Fibroblast of lung (primary cell): ENCODE results near the gene SYNPR. TPM values are rescaled to one million over a fixed set of nuclear protein-coding genes. Genes with fewer than 3 reads are reported as not detected.

Experiments used
- DNase-seq, 2 donors: peaks; one replicate each; pipeline versions ENCODE4 v3.0.0 to v3.0.0-alpha.2; 2010; ENCODE audit warnings: low read depth in 2 of 2
- H2AFZ ChIP-seq: 2 replicates; pipeline ENCODE4 v1.5.1; 2012; ENCODE audit warnings: low read length, control low read depth, inconsistent platforms
- H3K27ac ChIP-seq: 2 replicates; pipeline ENCODE4 v1.5.1; 2011; ENCODE audit warnings: low read length, control low read depth; ENCODE audit not compliant: insufficient read depth
- H3K27me3 ChIP-seq: 2 replicates; pipeline ENCODE4 v1.5.1; 2011; ENCODE audit warnings: mild to moderate bottlenecking, low read length; ENCODE audit not compliant: control insufficient read depth, insufficient read depth
- H3K36me3 ChIP-seq: 2 replicates; pipeline ENCODE4 v1.5.1; 2011; ENCODE audit warnings: low read length; ENCODE audit not compliant: control insufficient read depth, insufficient read depth
- H3K4me1 ChIP-seq: 2 replicates; pipeline ENCODE4 v1.5.1; 2011; ENCODE audit warnings: low read length; ENCODE audit not compliant: control insufficient read depth, insufficient read depth; ENCODE audit errors: extremely low read depth
- H3K4me2 ChIP-seq: 2 replicates; pipeline ENCODE4 v1.5.1; 2011; ENCODE audit warnings: low read length, control low read depth; ENCODE audit not compliant: insufficient read depth; ENCODE audit errors: extremely low read depth
- H3K4me3 ChIP-seq, 4 experiments: fragments of 200-600 bp in 1 of 4; sonication (generic) in 1 of 4; replicated peaks in 1 of 4; 2 replicates each; pipeline ENCODE4 v1.5.1; 2011 to 2016; ENCODE audit warnings: low read length in 4 of 4, low read depth in 3 of 4, mild to moderate bottlenecking in 3 of 4, control low read depth in 2 of 4, inconsistent platforms in 1 of 4, mixed read lengths in 1 of 4; ENCODE audit not compliant: insufficient read depth in 1 of 4; ENCODE audit errors: control extremely low read depth in 1 of 4
- H3K79me2 ChIP-seq: 2 replicates; pipeline ENCODE4 v1.5.1; 2012; ENCODE audit warnings: mild to moderate bottlenecking, low read length, inconsistent platforms; ENCODE audit not compliant: control insufficient read depth, insufficient read depth
- H3K9ac ChIP-seq: 2 replicates; pipeline ENCODE4 v1.5.1; 2011; ENCODE audit warnings: mild to moderate bottlenecking, low read length, control low read depth; ENCODE audit not compliant: insufficient read depth
- H3K9me3 ChIP-seq: 2 replicates; pipeline ENCODE4 v1.5.1; 2012; ENCODE audit warnings: low read depth, low read length; ENCODE audit not compliant: control insufficient read depth, insufficient read depth
- H4K20me1 ChIP-seq: 2 replicates; pipeline ENCODE4 v1.5.1; 2011; ENCODE audit warnings: low read length; ENCODE audit not compliant: control insufficient read depth, insufficient read depth; ENCODE audit errors: extremely low read depth
- CTCF ChIP-seq, 2 donors: IDR thresholded peaks in 1 of 2; conservative IDR thresholded peaks in 1 of 2; 1 replicate in 1 of 2; 2 replicates in 1 of 2; pipeline ENCODE4 v1.5.1; 2011 to 2012; ENCODE audit warnings: low read length in 2 of 2, control low read depth in 1 of 2, inconsistent platforms in 1 of 2, low read depth in 1 of 2, mild to moderate bottlenecking in 1 of 2
- EZH2 ChIP-seq: IDR thresholded peaks from 2 replicates; pipeline ENCODE4 v1.5.1; 2012; ENCODE audit warnings: low read length, control low read depth, mild to moderate bottlenecking; ENCODE audit errors: missing control alignments
- polyA plus RNA-seq, 2 donors: library from polyadenylated mRNA; depleted of rRNA in 1 of 2; stranded (reverse) in 1 of 2; unstranded in 1 of 2; fragments of >200 nt; gene quantifications; 2 replicates each; pipeline ENCODE4 v1.2.1, GENCODE V29; 2011 to 2012; ENCODE audit warnings: missing spikeins in 1 of 2
- total RNA-seq: library from RNA; depleted of rRNA; stranded (reverse); fragments of >200 nt; gene quantifications from 2 replicates; pipeline ENCODE4 v1.2.1, GENCODE V29; 2014

SYNPR gene
- total and polyA plus RNA-seq, 2 donors (not counting 1 experiment from before 2014, with no cell fraction given), result not detected

GRCh38 chr3:63655519-63655918 lies 377.4 kb downstream of the SYNPR start:
- Histone ChIP-seq H3K4me1 (peaks cover 2% of the 10 kb centered on the region), H2AFZ (no peak overlapping the region), H3K27me3 (no peaks in the 10 kb centered on the region), H3K4me2 (no peak overlapping the region), H3K27ac (no peak overlapping the region), H3K9ac (no peak overlapping the region), H3K4me3 (no peak overlapping the region), H3K9me3 (no peaks in the 10 kb centered on the region), H4K20me1 (no peaks in the 10 kb centered on the region), H3K36me3 (no peaks in the 10 kb centered on the region), H3K79me2 (no peaks in the 10 kb centered on the region)
- DNase-seq, result peak; percentile 18 to 98
- TF ChIP-seq EZH2 (no peak), CTCF (conservative IDR thresholded peaks at IDR 0.05 in 1 of 2, IDR thresholded peaks at IDR 0.05 in 1 of 2; ENCODE audit: low read depth in 1 of 2, low read length in 2 of 2) (no peak)

DNA sequence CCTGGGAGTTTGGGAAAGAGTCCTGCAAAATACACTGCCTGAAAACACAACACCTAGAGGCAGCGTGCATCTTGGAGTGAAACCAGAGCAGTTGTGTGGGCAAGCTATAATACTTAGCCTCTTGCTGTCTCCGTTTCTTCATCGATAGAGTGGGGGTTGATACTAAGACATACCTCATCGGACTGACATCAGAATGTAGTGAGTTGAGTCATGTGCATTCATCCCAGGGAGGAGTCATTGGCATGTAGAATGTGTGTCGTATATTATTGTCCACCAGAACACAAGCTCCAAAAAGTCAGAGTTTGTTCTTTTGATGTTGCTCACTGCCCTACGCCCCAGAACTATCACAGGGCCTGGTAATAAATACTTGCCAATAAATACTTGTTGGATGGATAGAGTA lies 378.7 kb downstream of the SYNPR start:
- Histone ChIP-seq H3K9me3 (no peaks in the 10 kb centered on the region), H4K20me1 (no peaks in the 10 kb centered on the region), H3K27ac (no peak overlapping the region), H3K4me2 (no peak overlapping the region), H3K9ac (no peak overlapping the region), H3K79me2 (no peaks in the 10 kb centered on the region), H3K36me3 (no peaks in the 10 kb centered on the region), H2AFZ (no peak overlapping the region), H3K4me3 (no peak overlapping the region), H3K4me1 (peaks cover 2% of the 10 kb centered on the region), H3K27me3 (no peaks in the 10 kb centered on the region)
- peak; percentile 11 to 93 for DNase-seq
- TF ChIP-seq CTCF (conservative IDR thresholded peaks at IDR 0.05 in 1 of 2, IDR thresholded peaks at IDR 0.05 in 1 of 2; ENCODE audit: low read depth in 1 of 2, low read length in 2 of 2), result no peak
- TF ChIP-seq EZH2, result no peak

DNA sequence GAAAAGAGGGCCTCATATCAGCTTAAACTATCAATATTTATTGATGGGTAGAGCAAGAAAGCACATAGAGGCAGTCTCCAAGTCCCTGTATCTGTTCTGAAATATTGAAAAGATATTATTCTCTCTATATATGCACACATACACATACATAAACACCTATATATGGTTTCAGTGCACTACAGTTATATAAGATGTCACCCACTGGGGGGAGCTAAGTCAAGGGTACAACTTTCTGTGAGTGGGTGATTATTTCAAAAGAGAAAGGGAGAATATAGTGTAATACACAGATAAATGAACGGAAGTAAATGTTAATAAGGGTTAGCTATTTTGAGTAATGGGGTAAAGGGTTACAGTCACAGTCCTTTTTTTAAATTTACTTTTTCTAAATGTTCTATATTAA lies 383.1 kb downstream of the SYNPR start:
- peak in 1 of 2 donors; percentile 2 for DNase-seq

More for the DNA sequence above, 383.1 kb downstream of the SYNPR start:
- Histone ChIP-seq H2AFZ (no peak overlapping the region), H3K36me3 (no peaks in the 10 kb centered on the region), H3K9me3 (no peaks in the 10 kb centered on the region), H3K27ac (no peak overlapping the region), H3K79me2 (no peaks in the 10 kb centered on the region), H3K9ac (no peak overlapping the region), H3K4me3 (no peak overlapping the region), H3K4me1 (peaks cover 2% of the 10 kb centered on the region), H4K20me1 (no peaks in the 10 kb centered on the region), H3K4me2 (no peak overlapping the region), H3K27me3 (no peaks in the 10 kb centered on the region)
- TF ChIP-seq EZH2 (no peak), CTCF (conservative IDR thresholded peaks at IDR 0.05 in 1 of 2, IDR thresholded peaks at IDR 0.05 in 1 of 2; ENCODE audit: low read depth in 1 of 2, low read length in 2 of 2) (peak; percentile 8 to 28)
